DOHH2 (cell line): ENCODE measurements around the gene TAF6.

Source experiments
- H3F3A ChIP-seq: fragments of 200-600 bp; sonication (generic), shearing (Covaris generic); 2 replicates; pipeline ENCODE4 v1.6.0; 2016; ENCODE audit warnings: antibody characterized with exemption, mild to moderate bottlenecking; ENCODE audit not compliant: control insufficient read depth, insufficient read depth
- H3K27ac ChIP-seq: fragments of 200-600 bp; sonication (generic); 2 replicates; pipeline ENCODE4 v1.5.1; 2014; ENCODE audit warnings: low read depth, mild to moderate bottlenecking, low read length, moderate library complexity
- H3K27me3 ChIP-seq: fragments of 200-600 bp; sonication (generic); 2 replicates; pipeline ENCODE4 v1.6.1; 2014; ENCODE audit warnings: mild to moderate bottlenecking, low read length, mixed read lengths; ENCODE audit not compliant: control insufficient read depth
- H3K36me3 ChIP-seq: fragments of 200-600 bp; sonication (generic); 2 replicates; pipeline ENCODE4 v1.6.1; 2014; ENCODE audit warnings: mild to moderate bottlenecking, low read length, moderate library complexity, mixed read lengths; ENCODE audit not compliant: control insufficient read depth
- H3K4me1 ChIP-seq: fragments of 200-600 bp; sonication (generic); 2 replicates; pipeline ENCODE4 v1.6.1; 2014; ENCODE audit warnings: mild to moderate bottlenecking, low read length, mixed read lengths; ENCODE audit not compliant: control insufficient read depth
- H3K4me2 ChIP-seq: fragments of 200-600 bp; sonication (generic); 2 replicates; pipeline ENCODE4 v1.6.0; 2014; ENCODE audit warnings: mild to moderate bottlenecking, low read length, moderate library complexity
- H3K4me3 ChIP-seq: fragments of 200-600 bp; sonication (generic); 2 replicates; pipeline ENCODE4 v1.5.1; 2014; ENCODE audit warnings: mild to moderate bottlenecking, low read length, mixed read lengths
- H3K79me2 ChIP-seq: fragments of 200-600 bp; sonication (generic); 2 replicates; pipeline ENCODE4 v1.6.1; 2014; ENCODE audit warnings: mild to moderate bottlenecking, low read length, mixed read lengths; ENCODE audit not compliant: control insufficient read depth
- H3K9me2 ChIP-seq: fragments of 200-600 bp; sonication (generic); replicated peaks from 2 replicates; pipeline ENCODE4 v1.6.1; 2014; ENCODE audit warnings: mild to moderate bottlenecking, low read length, mixed read lengths; ENCODE audit not compliant: control insufficient read depth
- H3K9me3 ChIP-seq: fragments of 200-600 bp; sonication (generic); 2 replicates; pipeline ENCODE4 v1.6.1; 2014; ENCODE audit warnings: antibody characterized with exemption, low read length, mixed read lengths; ENCODE audit not compliant: control insufficient read depth, insufficient read depth
- H4K20me1 ChIP-seq: fragments of 200-600 bp; sonication (generic); 2 replicates; pipeline ENCODE4 v1.6.0; 2014; ENCODE audit warnings: low read depth, mild to moderate bottlenecking, antibody characterized with exemption, low read length, moderate library complexity; ENCODE audit not compliant: control insufficient read depth, insufficient read depth
- EZH2phosphoT487 ChIP-seq: fragments of 200-600 bp; sonication (generic); IDR thresholded peaks from 2 replicates; pipeline ENCODE4 v1.6.1; 2017; ENCODE audit warnings: borderline replicate concordance, mild to moderate bottlenecking, antibody characterized with exemption, low read length, moderate library complexity, mixed read lengths
- TF ChIP-seq, protein P1 (sequence below): fragments of 200-600 bp; sonication (generic); IDR thresholded peaks from one replicate; pipeline ENCODE4 v1.5.1; 2014; ENCODE audit warnings: antibody characterized with exemption, mild to moderate bottlenecking, low read depth, low read length; ENCODE audit not compliant: poor library complexity, severe bottlenecking

TAF6 gene

DNA sequence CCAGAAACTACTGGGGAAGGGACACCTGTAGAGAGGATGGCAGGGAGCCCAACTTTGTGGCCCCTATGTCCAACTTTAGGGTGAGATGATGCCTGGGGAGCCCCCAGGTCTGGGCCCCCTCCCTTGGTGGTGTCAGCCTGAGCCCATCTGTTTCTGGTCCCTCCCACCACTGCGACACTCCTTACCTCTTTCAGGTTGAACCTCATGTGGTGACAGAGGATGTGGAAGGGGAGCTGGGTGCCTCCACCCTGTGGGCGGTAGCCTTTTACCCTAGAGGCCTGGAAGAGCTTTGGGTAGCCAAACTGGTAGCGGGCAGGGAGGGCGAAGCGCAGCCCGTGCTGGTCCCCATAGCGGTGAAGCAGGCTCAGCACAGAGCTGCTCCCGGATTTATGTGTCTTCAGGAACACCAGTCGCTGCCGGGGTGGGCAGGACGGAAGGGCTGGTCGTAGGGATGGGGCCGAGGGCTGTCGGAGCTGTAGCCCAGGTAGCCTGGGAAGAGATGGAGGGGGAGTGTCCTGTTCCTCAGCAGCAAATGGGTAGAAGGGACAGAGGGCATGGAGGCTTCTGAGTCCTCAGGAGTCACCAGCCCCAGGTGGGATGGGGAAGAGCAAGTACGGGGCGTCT, 47.3 kb upstream of the TAF6 start:
- Histone ChIP-seq H3K27ac (no peak overlapping the region), H3K79me2 (no peaks in the 10 kb centered on the region), H3K4me1 (peaks cover 63% of the 10 kb centered on the region), H3K4me2 (no peak overlapping the region), H3K9me2 (no peaks in the 10 kb centered on the region), H3K27me3 (peaks cover 16% of the 10 kb centered on the region), H3K9me3 (no peaks in the 10 kb centered on the region), H3K4me3 (no peak overlapping the region), H3F3A (peaks cover 12% of the 10 kb centered on the region; the same call in 1 of the 2 replicates), H4K20me1 (no peaks in the 10 kb centered on the region), H3K36me3 (peaks cover 11% of the 10 kb centered on the region; the same call in 1 of the 2 replicates)
- TF ChIP-seq, protein P1, sequence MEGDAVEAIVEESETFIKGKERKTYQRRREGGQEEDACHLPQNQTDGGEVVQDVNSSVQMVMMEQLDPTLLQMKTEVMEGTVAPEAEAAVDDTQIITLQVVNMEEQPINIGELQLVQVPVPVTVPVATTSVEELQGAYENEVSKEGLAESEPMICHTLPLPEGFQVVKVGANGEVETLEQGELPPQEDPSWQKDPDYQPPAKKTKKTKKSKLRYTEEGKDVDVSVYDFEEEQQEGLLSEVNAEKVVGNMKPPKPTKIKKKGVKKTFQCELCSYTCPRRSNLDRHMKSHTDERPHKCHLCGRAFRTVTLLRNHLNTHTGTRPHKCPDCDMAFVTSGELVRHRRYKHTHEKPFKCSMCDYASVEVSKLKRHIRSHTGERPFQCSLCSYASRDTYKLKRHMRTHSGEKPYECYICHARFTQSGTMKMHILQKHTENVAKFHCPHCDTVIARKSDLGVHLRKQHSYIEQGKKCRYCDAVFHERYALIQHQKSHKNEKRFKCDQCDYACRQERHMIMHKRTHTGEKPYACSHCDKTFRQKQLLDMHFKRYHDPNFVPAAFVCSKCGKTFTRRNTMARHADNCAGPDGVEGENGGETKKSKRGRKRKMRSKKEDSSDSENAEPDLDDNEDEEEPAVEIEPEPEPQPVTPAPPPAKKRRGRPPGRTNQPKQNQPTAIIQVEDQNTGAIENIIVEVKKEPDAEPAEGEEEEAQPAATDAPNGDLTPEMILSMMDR: no peak

DNA sequence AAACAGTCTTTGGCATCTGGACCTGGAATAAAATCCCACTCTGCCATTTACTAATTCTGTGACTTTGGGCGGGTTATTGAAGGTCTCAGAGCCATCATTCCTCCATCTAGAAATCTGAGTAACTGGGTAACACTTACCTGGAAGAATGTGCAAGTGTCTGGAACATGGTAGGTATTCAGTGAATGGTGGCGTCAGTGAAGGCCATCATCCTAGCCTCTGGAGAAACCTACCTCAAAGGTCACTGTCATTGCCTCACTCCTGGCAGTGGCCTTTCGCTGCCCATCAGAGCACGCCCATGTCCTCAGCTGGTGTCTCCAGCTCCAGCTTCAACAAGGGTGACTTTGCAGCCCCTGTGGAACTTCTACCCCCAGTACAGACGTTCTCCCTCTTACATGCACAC, 44.7 kb upstream of the TAF6 start:
- Histone ChIP-seq H4K20me1 (no peaks in the 10 kb centered on the region), H3F3A (peaks cover 3% of the 10 kb centered on the region; the same call in 1 of the 2 replicates), H3K4me1 (peaks cover 42% of the 10 kb centered on the region), H3K79me2 (peaks cover 4% of the 10 kb centered on the region), H3K27ac (no peak overlapping the region), H3K27me3 (peaks cover 16% of the 10 kb centered on the region), H3K9me3 (no peaks in the 10 kb centered on the region), H3K9me2 (no peaks in the 10 kb centered on the region), H3K4me3 (no peak overlapping the region), H3K36me3 (no peaks in the 10 kb centered on the region), H3K4me2 (peak overlapping the region; percentile 36; the same call in 1 of the 2 replicates)
- TF ChIP-seq EZH2phosphoT487: no peak
- TF ChIP-seq, protein P1: no peak

DNA sequence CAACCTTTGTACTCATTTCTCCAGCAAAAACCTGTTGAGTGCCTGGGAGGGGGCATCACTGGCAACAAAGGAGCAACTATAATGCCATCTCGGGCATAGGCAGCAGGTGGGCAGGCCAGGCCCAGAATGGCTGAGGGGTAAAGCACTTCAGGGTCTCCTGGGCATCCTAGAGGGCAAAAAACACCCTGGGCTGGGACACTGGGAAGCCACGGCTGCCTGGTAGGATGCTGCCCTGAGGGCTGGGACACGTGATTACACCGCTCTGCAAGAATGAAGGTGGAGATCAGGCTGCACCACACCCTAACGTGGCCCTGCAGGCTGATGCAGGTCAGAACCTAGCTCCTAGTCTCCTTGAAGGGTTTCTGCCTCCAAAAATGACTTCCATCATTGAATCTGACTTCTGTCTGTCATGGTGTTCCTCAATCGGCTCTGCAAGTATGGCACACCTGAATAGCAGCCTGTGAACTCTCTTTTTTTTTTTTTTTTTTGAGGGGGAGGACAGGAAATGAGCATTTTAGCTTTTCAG, 43.9 kb upstream of the TAF6 start:
- Histone ChIP-seq H3K9me3 (no peaks in the 10 kb centered on the region), H4K20me1 (no peaks in the 10 kb centered on the region), H3K4me1 (peaks cover 37% of the 10 kb centered on the region), H3K79me2 (peaks cover 11% of the 10 kb centered on the region), H3K4me2 (peak overlapping the region; percentile 36), H3K4me3 (no peak overlapping the region), H3K27ac (no peak overlapping the region; the same call in 1 of the 2 replicates), H3K27me3 (peaks cover 10% of the 10 kb centered on the region), H3K9me2 (no peaks in the 10 kb centered on the region), H3K36me3 (peaks cover 3% of the 10 kb centered on the region), H3F3A (no peaks in the 10 kb centered on the region; the same call in 1 of the 2 replicates)
- TF ChIP-seq, protein P1: no peak
- TF ChIP-seq EZH2phosphoT487: no peak
